ENCODE data around the gene FBXO17.
A peak's percentile ranks its signal among the peaks of the same experiment; 100 is the strongest.
"Not testable (repeated sequence)": the region's sequence is repeated elsewhere in the genome, so short reads cannot be mapped to it uniquely, and the experiment has no call there.

FBXO17 gene

GRCh38 chr19:38966149-38966548 lies 9.4 kb downstream of the FBXO17 start:
- H3K27ac ChIP-seq (ENCODE audit: insufficient read depth, low read depth, low read length, poor library complexity, severe bottlenecking); H3K36me3 ChIP-seq (ENCODE audit: control insufficient read depth, insufficient read depth, low read length); H3K27me3 ChIP-seq (ENCODE audit: control insufficient read depth, insufficient read depth, low read length, poor library complexity, severe bottlenecking); H3K4me3 ChIP-seq (ENCODE audit: insufficient read depth, low read depth, low read length); H3K4me1 ChIP-seq (ENCODE audit: control insufficient read depth, insufficient read depth, low read length); H3K9me3 ChIP-seq (ENCODE audit: control insufficient read depth, low read length): not testable (repeated sequence)
- 94 to 97% methylated on average over 5 of the region's 5 CpGs for WGBS, 2 experiments

GRCh38 chr19:38964738-38965137 lies 10.8 kb downstream of the FBXO17 start:
- Histone ChIP-seq H3K4me3 (ENCODE audit: insufficient read depth, low read depth, low read length) (no peak overlapping the region), H3K27ac (ENCODE audit: insufficient read depth, low read depth, low read length, poor library complexity, severe bottlenecking) (no peak overlapping the region), H3K4me1 (ENCODE audit: control insufficient read depth, insufficient read depth, low read length) (no peaks in the 10 kb centered on the region), H3K36me3 (ENCODE audit: control insufficient read depth, insufficient read depth, low read length) (no peaks in the 10 kb centered on the region), H3K27me3 (ENCODE audit: control insufficient read depth, insufficient read depth, low read length, poor library complexity, severe bottlenecking) (no peaks in the 10 kb centered on the region), H3K9me3 (ENCODE audit: control insufficient read depth, low read length) (no peaks in the 10 kb centered on the region)
- WGBS, 2 experiments: 87 to 96% methylated on average over 2 of the region's 2 CpGs

- Histone ChIP-seq H3K9me3 (ENCODE audit: control insufficient read depth, low read length) (no peaks in the 10 kb centered on the region), H3K4me1 (ENCODE audit: control insufficient read depth, insufficient read depth, low read length) (no peaks in the 10 kb centered on the region), H3K36me3 (ENCODE audit: control insufficient read depth, insufficient read depth, low read length) (no peaks in the 10 kb centered on the region), H3K27ac (ENCODE audit: insufficient read depth, low read depth, low read length, poor library complexity, severe bottlenecking) (no peak overlapping the region), H3K27me3 (ENCODE audit: control insufficient read depth, insufficient read depth, low read length, poor library complexity, severe bottlenecking) (no peaks in the 10 kb centered on the region), H3K4me3 (ENCODE audit: insufficient read depth, low read depth, low read length) (no peak overlapping the region)
- WGBS, 2 experiments: 94 to 97% methylated on average over 5 of the region's 5 CpGs
Measured at GRCh38 chr19:38959618-38960017, 15.9 kb downstream of the FBXO17 start.

- WGBS, 2 experiments: 92 to 98% methylated on average over 2 of the region's 2 CpGs
- no peaks in the 10 kb centered on the region for H3K9me3 ChIP-seq (ENCODE audit: control insufficient read depth, low read length)
- H3K4me3 ChIP-seq (ENCODE audit: insufficient read depth, low read depth, low read length): no peak overlapping the region
- H3K27me3 ChIP-seq (ENCODE audit: control insufficient read depth, insufficient read depth, low read length, poor library complexity, severe bottlenecking): no peaks in the 10 kb centered on the region
- H3K36me3 ChIP-seq (ENCODE audit: control insufficient read depth, insufficient read depth, low read length): no peaks in the 10 kb centered on the region
- no peaks in the 10 kb centered on the region for H3K4me1 ChIP-seq (ENCODE audit: control insufficient read depth, insufficient read depth, low read length)
- H3K27ac ChIP-seq (ENCODE audit: insufficient read depth, low read depth, low read length, poor library complexity, severe bottlenecking): no peak overlapping the region
Measured at GRCh38 chr19:38958301-38958700, 17.2 kb downstream of the FBXO17 start.

- Histone ChIP-seq H3K36me3 (ENCODE audit: control insufficient read depth, insufficient read depth, low read length) (no peaks in the 10 kb centered on the region), H3K4me3 (ENCODE audit: insufficient read depth, low read depth, low read length) (no peak overlapping the region), H3K9me3 (ENCODE audit: control insufficient read depth, low read length) (no peaks in the 10 kb centered on the region), H3K27ac (ENCODE audit: insufficient read depth, low read depth, low read length, poor library complexity, severe bottlenecking) (no peak overlapping the region), H3K27me3 (ENCODE audit: control insufficient read depth, insufficient read depth, low read length, poor library complexity, severe bottlenecking) (no peaks in the 10 kb centered on the region), H3K4me1 (ENCODE audit: control insufficient read depth, insufficient read depth, low read length) (no peaks in the 10 kb centered on the region)
- WGBS, 2 experiments: 95 to 96% methylated on average over 2 of the region's 2 CpGs
Measured at GRCh38 chr19:38956264-38956663, 19.3 kb downstream of the FBXO17 start.

- WGBS, 2 experiments: 72 to 78% methylated on average over 4 of the region's 4 CpGs
Measured at GRCh38 chr19:38953677-38954076, 21.9 kb downstream of the FBXO17 start.

GRCh38 chr19:38952395-38953165 lies 23.0 kb downstream of the FBXO17 start:
- WGBS, 2 experiments: 76 to 78% methylated on average over 13 of the region's 13 CpGs

More at GRCh38 chr19:38953677-38954076, 21.9 kb downstream of the FBXO17 start:
- Histone ChIP-seq H3K4me3 (ENCODE audit: insufficient read depth, low read depth, low read length) (no peak overlapping the region), H3K27me3 (ENCODE audit: control insufficient read depth, insufficient read depth, low read length, poor library complexity, severe bottlenecking) (no peaks in the 10 kb centered on the region), H3K9me3 (ENCODE audit: control insufficient read depth, low read length) (no peaks in the 10 kb centered on the region), H3K27ac (ENCODE audit: insufficient read depth, low read depth, low read length, poor library complexity, severe bottlenecking) (no peak overlapping the region), H3K36me3 (ENCODE audit: control insufficient read depth, insufficient read depth, low read length) (no peaks in the 10 kb centered on the region), H3K4me1 (ENCODE audit: control insufficient read depth, insufficient read depth, low read length) (no peaks in the 10 kb centered on the region)

GRCh38 chr19:38951187-38951586 lies 24.4 kb downstream of the FBXO17 start:
- no peak overlapping the region for H3K4me3 ChIP-seq (ENCODE audit: insufficient read depth, low read depth, low read length)
- no peak overlapping the region for H3K27ac ChIP-seq (ENCODE audit: insufficient read depth, low read depth, low read length, poor library complexity, severe bottlenecking)
- no peaks in the 10 kb centered on the region for H3K36me3 ChIP-seq (ENCODE audit: control insufficient read depth, insufficient read depth, low read length)
- WGBS, 2 experiments: 85 to 98% methylated on average over 3 of the region's 3 CpGs
- H3K4me1 ChIP-seq (ENCODE audit: control insufficient read depth, insufficient read depth, low read length): no peaks in the 10 kb centered on the region
- H3K27me3 ChIP-seq (ENCODE audit: control insufficient read depth, insufficient read depth, low read length, poor library complexity, severe bottlenecking): no peaks in the 10 kb centered on the region
- no peaks in the 10 kb centered on the region for H3K9me3 ChIP-seq (ENCODE audit: control insufficient read depth, low read length)

More at GRCh38 chr19:38952395-38953165, 23.0 kb downstream of the FBXO17 start:
- Histone ChIP-seq H3K9me3 (ENCODE audit: control insufficient read depth, low read length) (no peaks in the 10 kb centered on the region), H3K27me3 (ENCODE audit: control insufficient read depth, insufficient read depth, low read length, poor library complexity, severe bottlenecking) (no peaks in the 10 kb centered on the region), H3K27ac (ENCODE audit: insufficient read depth, low read depth, low read length, poor library complexity, severe bottlenecking) (no peak overlapping the region), H3K4me1 (ENCODE audit: control insufficient read depth, insufficient read depth, low read length) (no peaks in the 10 kb centered on the region), H3K36me3 (ENCODE audit: control insufficient read depth, insufficient read depth, low read length) (no peaks in the 10 kb centered on the region), H3K4me3 (ENCODE audit: insufficient read depth, low read depth, low read length) (no peak overlapping the region)

- Histone ChIP-seq H3K4me1 (ENCODE audit: control insufficient read depth, insufficient read depth, low read length) (no peaks in the 10 kb centered on the region), H3K4me3 (ENCODE audit: insufficient read depth, low read depth, low read length) (peak overlapping the region; percentile 31), H3K27ac (ENCODE audit: insufficient read depth, low read depth, low read length, poor library complexity, severe bottlenecking) (no peak overlapping the region), H3K27me3 (ENCODE audit: control insufficient read depth, insufficient read depth, low read length, poor library complexity, severe bottlenecking) (no peaks in the 10 kb centered on the region), H3K9me3 (ENCODE audit: control insufficient read depth, low read length) (no peaks in the 10 kb centered on the region), H3K36me3 (ENCODE audit: control insufficient read depth, insufficient read depth, low read length) (no peaks in the 10 kb centered on the region)
- WGBS, 2 experiments: 43 to 46% methylated on average over 72 of the region's 72 CpGs
Measured at GRCh38 chr19:38949580-38950367, 25.8 kb downstream of the FBXO17 start.

GRCh38 chr19:38946229-38947010 lies 29.1 kb downstream of the FBXO17 start:
- no peaks in the 10 kb centered on the region for H3K4me1 ChIP-seq (ENCODE audit: control insufficient read depth, insufficient read depth, low read length)
- H3K36me3 ChIP-seq (ENCODE audit: control insufficient read depth, insufficient read depth, low read length): no peaks in the 10 kb centered on the region
- no peaks in the 10 kb centered on the region for H3K27me3 ChIP-seq (ENCODE audit: control insufficient read depth, insufficient read depth, low read length, poor library complexity, severe bottlenecking)
- H3K4me3 ChIP-seq (ENCODE audit: insufficient read depth, low read depth, low read length): no peak overlapping the region
- H3K27ac ChIP-seq (ENCODE audit: insufficient read depth, low read depth, low read length, poor library complexity, severe bottlenecking): no peak overlapping the region
- 89 to 91% methylated on average over 11 of the region's 11 CpGs for WGBS, 2 experiments
- H3K9me3 ChIP-seq (ENCODE audit: control insufficient read depth, low read length): no peaks in the 10 kb centered on the region
